OCI-LY1 (cell line): Measurements from ENCODE around the gene LILRA5.

Experiments
- CTCF ChIP-seq: fragments of 200-600 bp; sonication (generic), shearing (Covaris generic); IDR thresholded peaks from 2 replicates; pipeline ENCODE4 v1.5.1; 2017; ENCODE audit warnings: mild to moderate bottlenecking, antibody characterized with exemption, low read length, moderate library complexity, mixed read lengths
- EZH2 ChIP-seq: fragments of 200-600 bp; sonication (generic), shearing (Covaris generic); IDR thresholded peaks from 2 replicates; pipeline ENCODE4 v1.8.0; 2017; ENCODE audit warnings: borderline replicate concordance, mixed run types, mild to moderate bottlenecking, antibody characterized with exemption, low read length, moderate library complexity, mixed read lengths

GRCh38 chr19:54319892-54320670, 7.1 kb upstream of the LILRA5 start:
- TF ChIP-seq EZH2 (no peak), CTCF (no peak)
